GM13976 (cell line): ENCODE results near the gene AP2B1.

ENCODE experiments used
- DNase-seq: peaks from one replicate; pipeline ENCODE4 v3.0.0; 2012; ENCODE audit warnings: low spot score
- CTCF ChIP-seq: IDR thresholded peaks from 2 replicates; pipeline ENCODE4 v1.5.1; 2012; ENCODE audit warnings: borderline replicate concordance, mild to moderate bottlenecking; ENCODE audit not compliant: insufficient read depth; ENCODE audit errors: extremely low read depth, missing control alignments, control extremely low read depth
- in situ Hi-C: fragments of 300-500 bp; cut with MboI; formaldehyde crosslinking; loops from one replicate; pipeline ENCODE4 v1.12.0; 2022; ENCODE audit warnings: low sequenced_read_pairs, mixed read lengths, inconsistent platforms; ENCODE audit not compliant: unreplicated experiment

Gene AP2B1

DNA sequence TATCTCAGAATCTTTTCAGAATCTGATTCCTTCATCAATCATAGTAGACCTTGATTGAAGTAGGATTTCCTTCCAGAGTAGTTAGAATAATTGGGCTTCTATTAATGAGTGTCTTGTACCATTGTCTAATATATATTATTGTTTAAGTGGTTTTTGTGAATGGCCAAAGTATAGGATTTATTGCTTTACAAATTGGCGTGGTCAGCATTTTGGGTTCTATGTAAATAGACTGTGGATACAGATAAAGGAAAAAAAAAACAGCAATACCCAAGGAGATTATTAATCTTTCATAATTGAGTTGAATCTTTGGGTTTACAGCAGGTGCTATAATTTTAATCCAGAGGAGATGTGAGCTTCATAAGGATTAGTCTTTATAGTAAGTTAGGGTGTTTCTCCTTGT is 64.3 kb downstream of the AP2B1 start:
- no peak for DNase-seq
- TF ChIP-seq CTCF = no peak
- in situ Hi-C loops = no loop called here

- DNase-seq = no peak
- in situ Hi-C loops = no loop called here
- TF ChIP-seq CTCF = no peak
These were observed 66.7 kb downstream of the AP2B1 start for GRCh38 chr17:35653619-35654361.

GRCh38 chr17:35655303-35655702 is 68.2 kb downstream of the AP2B1 start:
- no peak for TF ChIP-seq CTCF
- DNase-seq = no peak
- in situ Hi-C loops = no loop called here

GRCh38 chr17:35660902-35661301 is 73.8 kb downstream of the AP2B1 start:
- in situ Hi-C loops = no loop called here
- no peak for DNase-seq

GRCh38 chr17:35664685-35665084 is 77.6 kb downstream of the AP2B1 start:
- TF ChIP-seq CTCF = no peak
- in situ Hi-C loops = no loop called here
- no peak for DNase-seq

More at GRCh38 chr17:35660902-35661301, 73.8 kb downstream of the AP2B1 start:
- TF ChIP-seq CTCF = no peak

DNA sequence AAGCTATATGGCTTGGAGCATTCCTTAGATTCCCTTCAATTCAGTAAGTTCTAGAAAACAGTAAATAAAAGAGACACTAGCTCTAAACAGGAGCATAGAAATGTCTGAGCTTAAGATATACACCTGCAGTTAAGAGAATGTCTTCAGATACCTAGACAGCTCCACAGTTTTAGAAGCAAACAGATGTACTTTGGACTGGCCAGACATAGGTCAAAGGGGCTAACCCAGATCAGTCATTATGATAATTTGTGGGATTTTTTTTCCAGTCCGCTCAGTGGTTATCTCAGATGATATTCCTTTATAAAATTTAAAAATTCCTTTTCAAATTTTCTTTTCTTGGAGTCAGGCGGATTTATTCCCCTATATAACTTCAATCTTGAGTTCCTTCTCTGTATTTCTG is 78.5 kb downstream of the AP2B1 start:
- in situ Hi-C loops = no loop called here
- TF ChIP-seq CTCF = no peak
- no peak for DNase-seq

DNA sequence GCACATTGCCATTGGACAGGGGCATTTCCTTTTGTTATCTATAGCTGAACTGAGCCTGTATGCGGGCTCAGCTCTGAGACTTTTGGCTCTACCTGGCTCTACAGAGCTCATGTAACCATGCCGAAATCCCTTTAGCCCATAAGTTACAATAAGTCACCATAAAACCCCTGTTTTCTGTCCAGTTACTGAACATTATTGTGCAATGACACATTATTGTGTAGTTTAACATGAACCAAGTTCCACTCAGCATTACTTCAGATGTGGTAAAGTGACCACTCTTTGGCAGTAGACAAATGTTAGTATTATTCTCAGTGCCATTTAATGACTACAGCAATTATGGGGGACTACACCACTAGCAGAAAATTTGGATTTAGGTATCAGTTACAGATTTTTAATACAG is 78.9 kb downstream of the AP2B1 start:
- in situ Hi-C loops = no loop called here
- no peak for TF ChIP-seq CTCF
- no peak for DNase-seq
